Measurements from ENCODE around the gene CHST1. TPM values are rescaled to one million over a fixed set of nuclear protein-coding genes. Genes with fewer than 3 reads are reported as not detected.

Gene CHST1
- total RNA-seq, 2 experiments from 2014 or later, result not detected

- ChIA-PET POLR2A (no interaction called here), CTCF (ENCODE audit: unreplicated experiment) (no interaction called here)
- Histone ChIP-seq H3K36me3 (ENCODE audit: insufficient read depth, low read length) (no peaks in the 10 kb centered on the region), H2AFZ (ENCODE audit: low read length) (no peak overlapping the region), H3K4me3 (ENCODE audit: low read depth, low read length, poor library complexity, severe bottlenecking) (no peak overlapping the region), H4K20me1 (ENCODE audit: insufficient read depth, low read length) (no peaks in the 10 kb centered on the region), H3K4me2 (ENCODE audit: low read length) (no peak overlapping the region), H3K79me2 (ENCODE audit: insufficient read depth, low read depth, low read length) (no peaks in the 10 kb centered on the region), H3K9me2 (ENCODE audit: insufficient read depth, low read length) (no peaks in the 10 kb centered on the region), H3K27ac (ENCODE audit: low read depth, low read length, poor library complexity, severe bottlenecking) (no peak overlapping the region), H3K4me1 (ENCODE audit: insufficient read depth, low read length, poor library complexity, severe bottlenecking) (no peaks in the 10 kb centered on the region), H3K9me3 (ENCODE audit: low read length) (no peaks in the 10 kb centered on the region)
- BruUV-seq (replicated peaks), result no TSS peak
- TF ChIP-seq, protein P1, sequence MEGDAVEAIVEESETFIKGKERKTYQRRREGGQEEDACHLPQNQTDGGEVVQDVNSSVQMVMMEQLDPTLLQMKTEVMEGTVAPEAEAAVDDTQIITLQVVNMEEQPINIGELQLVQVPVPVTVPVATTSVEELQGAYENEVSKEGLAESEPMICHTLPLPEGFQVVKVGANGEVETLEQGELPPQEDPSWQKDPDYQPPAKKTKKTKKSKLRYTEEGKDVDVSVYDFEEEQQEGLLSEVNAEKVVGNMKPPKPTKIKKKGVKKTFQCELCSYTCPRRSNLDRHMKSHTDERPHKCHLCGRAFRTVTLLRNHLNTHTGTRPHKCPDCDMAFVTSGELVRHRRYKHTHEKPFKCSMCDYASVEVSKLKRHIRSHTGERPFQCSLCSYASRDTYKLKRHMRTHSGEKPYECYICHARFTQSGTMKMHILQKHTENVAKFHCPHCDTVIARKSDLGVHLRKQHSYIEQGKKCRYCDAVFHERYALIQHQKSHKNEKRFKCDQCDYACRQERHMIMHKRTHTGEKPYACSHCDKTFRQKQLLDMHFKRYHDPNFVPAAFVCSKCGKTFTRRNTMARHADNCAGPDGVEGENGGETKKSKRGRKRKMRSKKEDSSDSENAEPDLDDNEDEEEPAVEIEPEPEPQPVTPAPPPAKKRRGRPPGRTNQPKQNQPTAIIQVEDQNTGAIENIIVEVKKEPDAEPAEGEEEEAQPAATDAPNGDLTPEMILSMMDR (conservative IDR thresholded peaks at IDR 0.05; ENCODE audit: low read length), result no peak
- TF ChIP-seq EZH2phosphoT487 (IDR thresholded peaks at IDR 0.05; ENCODE audit: borderline replicate concordance, low read depth, low read length), result no peak
- no peak for DNase-seq (ENCODE audit: low spot score)
- intact Hi-C loops (cut with micrococcal nuclease; ENCODE audit: unreplicated experiment), result no loop called here
Observed at GRCh38 chr11:45675646-45676045, 10.2 kb upstream of the CHST1 start.

- DNase-seq (ENCODE audit: low spot score), result no peak
- TF ChIP-seq EZH2phosphoT487 (IDR thresholded peaks at IDR 0.05; ENCODE audit: borderline replicate concordance, low read depth, low read length), result no peak
- TF ChIP-seq, protein P1 (conservative IDR thresholded peaks at IDR 0.05; ENCODE audit: low read length), result no peak
- POLR2A ChIA-PET, result no interaction called here
- no peaks in the 10 kb centered on the region for H3K4me1 ChIP-seq (ENCODE audit: insufficient read depth, low read length, poor library complexity, severe bottlenecking)
- no peaks in the 10 kb centered on the region for H4K20me1 ChIP-seq (ENCODE audit: insufficient read depth, low read length)
- CTCF ChIA-PET (ENCODE audit: unreplicated experiment), result no interaction called here
- H3K9me3 ChIP-seq (ENCODE audit: low read length), result no peaks in the 10 kb centered on the region
- H2AFZ ChIP-seq (ENCODE audit: low read length), result no peak overlapping the region
- no TSS peak for BruUV-seq (replicated peaks)
- H3K4me2 ChIP-seq (ENCODE audit: low read length), result no peak overlapping the region
- H3K36me3 ChIP-seq (ENCODE audit: insufficient read depth, low read length), result no peaks in the 10 kb centered on the region
- H3K4me3 ChIP-seq (ENCODE audit: low read depth, low read length, poor library complexity, severe bottlenecking), result no peak overlapping the region
- no peak overlapping the region for H3K27ac ChIP-seq (ENCODE audit: low read depth, low read length, poor library complexity, severe bottlenecking)
- H3K9me2 ChIP-seq (ENCODE audit: insufficient read depth, low read length), result no peaks in the 10 kb centered on the region
- H3K79me2 ChIP-seq (ENCODE audit: insufficient read depth, low read depth, low read length), result no peaks in the 10 kb centered on the region
- intact Hi-C loops (cut with micrococcal nuclease; ENCODE audit: unreplicated experiment), result no loop called here
Observed at GRCh38 chr11:45674481-45675190, 9.2 kb upstream of the CHST1 start.

GRCh38 chr11:45673441-45673840, 8.0 kb upstream of the CHST1 start:
- no peaks in the 10 kb centered on the region for H3K4me1 ChIP-seq (ENCODE audit: insufficient read depth, low read length, poor library complexity, severe bottlenecking)
- no peaks in the 10 kb centered on the region for H4K20me1 ChIP-seq (ENCODE audit: insufficient read depth, low read length)
- POLR2A ChIA-PET, result no interaction called here
- H3K9me3 ChIP-seq (ENCODE audit: low read length), result no peaks in the 10 kb centered on the region
- TF ChIP-seq, protein P1 (conservative IDR thresholded peaks at IDR 0.05; ENCODE audit: low read length), result no peak
- no peak for TF ChIP-seq EZH2phosphoT487 (IDR thresholded peaks at IDR 0.05; ENCODE audit: borderline replicate concordance, low read depth, low read length)
- H3K79me2 ChIP-seq (ENCODE audit: insufficient read depth, low read depth, low read length), result no peaks in the 10 kb centered on the region
- no TSS peak for BruUV-seq (replicated peaks)
- no peak overlapping the region for H3K27ac ChIP-seq (ENCODE audit: low read depth, low read length, poor library complexity, severe bottlenecking)
- H3K4me3 ChIP-seq (ENCODE audit: low read depth, low read length, poor library complexity, severe bottlenecking), result no peak overlapping the region
- DNase-seq (ENCODE audit: low spot score), result no peak
- H3K36me3 ChIP-seq (ENCODE audit: insufficient read depth, low read length), result no peaks in the 10 kb centered on the region
- CTCF ChIA-PET (ENCODE audit: unreplicated experiment), result no interaction called here
- no peak overlapping the region for H3K4me2 ChIP-seq (ENCODE audit: low read length)
- H3K9me2 ChIP-seq (ENCODE audit: insufficient read depth, low read length), result no peaks in the 10 kb centered on the region
- H2AFZ ChIP-seq (ENCODE audit: low read length), result no peak overlapping the region
- intact Hi-C loops (cut with micrococcal nuclease; ENCODE audit: unreplicated experiment), result no loop called here

All from OCI-LY7 (cell line).